ENCODE results near the gene MKRN2OS. TPM values are rescaled to one million over a fixed set of nuclear protein-coding genes. Genes with fewer than 3 reads are reported as not detected.
"Not testable (repeated sequence)": the region's sequence is repeated elsewhere in the genome, so short reads cannot be mapped to it uniquely, and the experiment has no call there.

MKRN2OS gene
- total RNA-seq, 1 experiment from 2014 or later, result not detected

GRCh38 chr3:12561397-12561796, 16.1 kb upstream of the MKRN2OS start:
- DNase-seq (ENCODE audit: low read depth), result no peak

GRCh38 chr3:12560505-12561190, 15.3 kb upstream of the MKRN2OS start:
- DNase-seq (ENCODE audit: low read depth), result no peak

- no peak for DNase-seq (ENCODE audit: low read depth)
Measured at GRCh38 chr3:12559520-12559919, 14.2 kb upstream of the MKRN2OS start.

GRCh38 chr3:12558706-12559105, 13.4 kb upstream of the MKRN2OS start:
- DNase-seq (ENCODE audit: low read depth), result no peak

- DNase-seq (ENCODE audit: low read depth), result no peak
Measured at GRCh38 chr3:12557473-12558100, 12.3 kb upstream of the MKRN2OS start.

GRCh38 chr3:12556690-12557472, 11.6 kb upstream of the MKRN2OS start, which contains the start of gene MKRN2:
Gene MKRN2, plus strand, starts transcription at chr3:12557087. Its CDS starts 64 bp downstream, at chr3:12557151.
- DNase-seq (ENCODE audit: low read depth), result peak; percentile 86

GRCh38 chr3:12556314-12556689, 11.0 kb upstream of the MKRN2OS start:
- DNase-seq (ENCODE audit: low read depth), result no peak

GRCh38 chr3:12553921-12554391, 8.7 kb upstream of the MKRN2OS start:
- peak; percentile 56 for DNase-seq (ENCODE audit: low read depth)

GRCh38 chr3:12549971-12550760, 4.9 kb upstream of the MKRN2OS start:
- no peak for DNase-seq (ENCODE audit: low read depth)

GRCh38 chr3:12544652-12545472, 437 bp downstream of the MKRN2OS start:
- no peak for DNase-seq (ENCODE audit: low read depth)

- DNase-seq (ENCODE audit: low read depth), result not testable (repeated sequence)
Measured at GRCh38 chr3:12543497-12543896, 1.8 kb downstream of the MKRN2OS start.

GRCh38 chr3:12541625-12542024, 3.7 kb downstream of the MKRN2OS start:
- no peak for DNase-seq (ENCODE audit: low read depth)

- DNase-seq (ENCODE audit: low read depth), result no peak
Measured at GRCh38 chr3:12536423-12536822, 8.9 kb downstream of the MKRN2OS start.

GRCh38 chr3:12532182-12532581, 13.1 kb downstream of the MKRN2OS start:
- no peak for DNase-seq (ENCODE audit: low read depth)

GRCh38 chr3:12527757-12528143, 17.5 kb downstream of the MKRN2OS start:
- DNase-seq (ENCODE audit: low read depth), result no peak

- no peak for DNase-seq (ENCODE audit: low read depth)
Measured at GRCh38 chr3:12522721-12523120, 22.6 kb downstream of the MKRN2OS start.

- no peak for DNase-seq (ENCODE audit: low read depth)
Measured at GRCh38 chr3:12521010-12521409, 24.3 kb downstream of the MKRN2OS start.

GRCh38 chr3:12518261-12519028, 26.9 kb downstream of the MKRN2OS start:
- DNase-seq (ENCODE audit: low read depth), result no peak

GRCh38 chr3:12516873-12517272, 28.4 kb downstream of the MKRN2OS start:
- no peak for DNase-seq (ENCODE audit: low read depth)

GRCh38 chr3:12515631-12516030, 29.7 kb downstream of the MKRN2OS start:
- no peak for DNase-seq (ENCODE audit: low read depth)

Data from LHCN-M2 (cell line).